Activated CD4-positive, alpha-beta T cell treated with anti-CD3 and anti-CD28 coated beads, Interleukin-10, Interleukin-2, amounts not matched to agents 100 ng/mL and 50 ng/mL, durations not matched to agents 16 hours and 8 hours (primary cell): ENCODE measurements around the gene ZNF764.
"Not testable (repeated sequence)": the region's sequence is repeated elsewhere in the genome, so short reads cannot be mapped to it uniquely, and the experiment has no call there.

ENCODE experiments used
- DNase-seq: peaks from one replicate; pipeline ENCODE4 v3.0.0-alpha.2; 2020

The ZNF764 gene

GRCh38 chr16:30526137-30526822 lies 31.9 kb downstream of the ZNF764 start, which contains the start of gene ZNF768:
Gene ZNF768, minus strand, starts transcription at chr16:30526566. Its CDS starts 153 bp downstream, at chr16:30526413.
- DNase-seq, result no peak

GRCh38 chr16:30525844-30526136 lies 32.4 kb downstream of the ZNF764 start:
- DNase-seq, result no peak

- no peak for DNase-seq
Observed at GRCh38 chr16:30524575-30525568, 33.3 kb downstream of the ZNF764 start.

- no peak for DNase-seq
Observed at GRCh38 chr16:30523768-30524574, 34.2 kb downstream of the ZNF764 start.

DNA sequence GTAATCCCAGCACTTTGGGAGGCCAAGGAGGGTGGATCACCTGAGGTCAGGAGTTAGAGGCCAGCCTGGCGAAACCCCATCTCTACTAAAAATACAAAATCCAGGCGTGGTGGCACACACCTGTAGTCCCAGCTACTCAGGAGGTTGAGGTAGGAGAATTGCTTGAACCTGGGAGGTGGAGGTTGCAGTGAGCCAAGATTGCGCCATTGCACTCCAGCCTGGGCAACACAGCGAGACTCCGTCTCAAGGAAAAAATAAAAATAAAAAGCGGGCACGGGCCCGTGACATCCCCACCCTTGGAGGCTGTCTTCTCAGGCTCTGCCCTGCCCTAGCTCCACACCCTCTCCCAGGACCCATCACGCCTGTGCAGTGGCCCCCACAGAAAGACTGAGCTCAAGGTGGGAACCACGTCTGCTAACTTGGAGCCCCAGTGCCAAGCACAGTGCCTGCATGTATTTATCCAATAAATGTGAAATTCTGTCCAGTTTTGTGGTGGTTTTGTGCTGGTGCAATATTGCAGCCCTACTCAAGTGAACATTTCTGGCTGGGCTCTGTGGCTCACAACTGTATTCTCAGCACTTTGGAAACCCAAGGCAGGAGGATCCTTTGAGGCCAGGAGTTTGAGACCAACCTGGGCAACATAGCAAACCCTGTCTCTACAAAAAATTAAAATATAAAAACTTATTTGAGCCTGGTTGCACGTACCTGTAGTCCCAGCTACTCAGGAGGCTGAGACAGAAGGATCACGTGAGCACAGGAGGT lies 35.3 kb downstream of the ZNF764 start:
- not testable (repeated sequence) for DNase-seq

DNA sequence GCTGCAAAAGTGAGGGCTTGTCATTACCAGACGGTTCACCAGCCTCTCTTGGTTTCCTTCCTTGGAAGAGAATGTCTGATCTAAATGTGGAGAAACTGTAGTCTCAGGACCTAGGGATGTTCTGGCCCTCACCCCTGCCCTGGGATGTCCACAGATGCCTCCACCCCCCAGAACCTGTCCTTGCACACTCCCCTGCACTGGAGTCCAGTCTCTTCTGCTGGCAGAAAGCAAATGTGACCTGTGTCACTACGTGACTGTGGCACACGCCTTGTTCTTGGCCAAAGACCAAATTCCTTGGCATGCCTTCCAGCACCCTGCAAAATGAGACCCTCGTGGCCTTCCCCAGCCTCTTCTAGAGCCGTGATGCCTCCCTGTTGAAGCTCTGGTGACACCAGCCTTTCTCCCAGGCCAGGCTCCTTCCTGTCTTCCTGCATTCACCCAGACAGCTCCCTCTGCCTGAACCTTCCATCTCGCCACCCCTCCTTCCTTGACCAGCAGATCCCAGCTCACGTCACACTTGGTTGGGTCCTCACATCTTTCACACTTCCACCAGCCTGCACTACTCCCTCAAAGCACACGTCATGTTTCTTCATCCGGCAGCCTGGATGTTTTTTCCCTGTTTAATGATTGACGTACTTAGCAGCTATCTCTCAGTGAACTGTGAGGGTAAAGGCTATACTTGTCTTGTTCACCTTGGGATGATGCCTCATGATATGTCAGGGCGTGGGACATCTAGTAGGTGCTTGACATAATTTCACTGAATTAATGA lies 36.1 kb downstream of the ZNF764 start:
- DNase-seq, result no peak

DNA sequence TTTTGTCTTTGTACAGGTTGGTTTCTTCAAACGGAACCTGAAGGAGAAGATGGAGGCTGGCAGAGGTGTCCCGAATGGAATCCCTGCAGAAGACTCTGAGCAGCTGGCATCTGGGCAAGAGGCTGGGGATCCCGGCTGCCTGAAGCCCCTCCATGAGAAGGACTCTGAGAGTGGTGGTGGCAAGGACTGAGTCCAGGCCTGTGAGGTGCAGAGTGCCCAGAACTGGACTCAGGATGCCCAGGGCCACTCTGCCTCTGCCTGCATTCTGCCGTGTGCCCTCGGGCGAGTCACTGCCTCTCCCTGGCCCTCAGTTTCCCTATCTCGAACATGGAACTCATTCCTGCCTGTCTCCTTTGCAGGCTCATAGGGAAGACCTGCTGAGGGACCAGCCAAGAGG lies 36.7 kb downstream of the ZNF764 start:
- DNase-seq, result no peak

GRCh38 chr16:30519120-30520049 lies 38.8 kb downstream of the ZNF764 start:
- DNase-seq, result no peak

GRCh38 chr16:30518552-30518951 lies 39.6 kb downstream of the ZNF764 start:
- no peak for DNase-seq

DNA sequence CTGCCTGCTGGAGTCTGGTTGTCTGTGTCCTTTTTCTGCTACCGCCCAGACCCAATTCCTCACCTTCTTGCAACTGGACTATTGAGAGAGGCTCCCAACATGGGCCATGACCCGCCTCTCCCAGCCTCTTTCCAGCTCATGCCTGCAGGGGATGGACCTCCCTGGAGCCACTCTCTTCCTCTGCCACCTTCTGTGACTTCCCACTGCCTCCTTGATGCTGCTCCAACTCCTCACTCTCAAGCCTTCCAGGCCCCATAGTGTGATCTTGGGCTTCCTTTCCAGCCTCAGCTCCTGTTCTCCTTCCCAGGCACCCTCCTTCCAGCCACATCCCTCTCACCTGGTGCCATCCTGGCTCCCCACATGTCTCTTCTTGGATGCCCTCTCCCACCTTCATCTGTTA lies 42.9 kb downstream of the ZNF764 start:
- no peak for DNase-seq

DNA sequence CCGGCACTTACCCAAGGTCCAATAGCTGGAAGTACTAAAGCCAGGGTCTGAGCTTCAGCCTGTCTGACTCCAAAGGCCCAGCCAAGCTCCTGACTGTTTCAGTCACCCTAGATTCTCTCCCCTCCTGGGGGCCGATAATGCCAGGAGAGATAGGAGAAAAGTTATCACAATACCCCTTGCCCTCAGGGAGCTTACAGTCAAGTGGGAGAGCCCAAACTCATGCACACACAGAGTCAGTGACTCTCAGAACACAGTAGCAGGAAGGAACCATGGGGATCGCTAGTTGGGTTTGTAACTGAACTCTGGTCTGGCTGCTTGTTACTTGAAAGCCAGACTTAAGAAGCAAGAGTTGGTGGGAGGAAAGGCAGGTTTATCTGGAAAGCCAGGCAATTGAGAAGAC lies 46.7 kb downstream of the ZNF764 start:
- DNase-seq, result no peak

DNA sequence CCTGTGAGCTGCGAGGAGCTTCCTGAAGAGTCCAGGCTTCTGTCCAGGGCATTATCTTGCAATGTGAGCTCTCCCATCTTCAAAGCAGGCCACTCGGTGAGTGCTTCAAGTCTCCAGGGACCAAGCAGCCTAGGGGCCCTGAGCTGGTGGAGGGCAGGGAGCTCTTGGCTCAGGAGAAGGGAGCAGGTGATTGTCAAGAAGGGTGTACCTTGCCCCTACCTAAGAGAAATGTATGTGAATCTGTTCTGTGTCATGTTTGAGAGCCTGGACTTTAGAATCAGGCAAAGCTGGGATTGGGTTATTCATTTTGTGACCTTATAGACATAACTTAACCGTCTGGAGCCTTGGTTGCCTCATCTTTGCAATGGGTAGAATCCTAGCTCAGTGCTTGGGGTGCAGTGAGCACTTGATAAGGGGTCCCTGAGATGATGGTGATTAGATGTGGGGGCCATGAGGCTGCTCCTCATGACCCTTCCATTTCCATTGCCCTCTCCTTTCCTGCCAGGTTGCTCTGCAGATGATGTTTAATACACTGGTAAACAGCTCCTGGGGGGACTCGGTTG lies 47.7 kb downstream of the ZNF764 start:
- DNase-seq, result no peak

GRCh38 chr16:30509081-30509765 lies 49.0 kb downstream of the ZNF764 start:
- DNase-seq, result no peak
